Measurements from ENCODE around the gene GLRX. TPM values are rescaled to one million over a fixed set of nuclear protein-coding genes. Genes with fewer than 3 reads are reported as not detected.

The GLRX gene
- 133 and 258 TPM in 2 replicates for total RNA-seq

GRCh38 chr5:95822542-95823181, at the start of gene GLRX:
GLRX (minus strand) TSS chr5:95822726; CDS start chr5:95822662, 64 bp downstream.

Other genes starting within 250 kb of the GLRX start
- gene GPR150, start 202.6 kb downstream of the GLRX start, total RNA-seq, result 0.20 and 0.31 TPM in 2 replicates
- 0.78 and 0.81 TPM in 2 replicates for gene RFESD, start 175.9 kb downstream of the GLRX start, total RNA-seq
- gene SPATA9, start 139.7 kb downstream of the GLRX start, total RNA-seq, result not detected in 2 replicates
- gene RHOBTB3, start 91.4 kb downstream of the GLRX start, total RNA-seq, result 102 and 110 TPM in 2 replicates
- gene ELL2, start 139.1 kb upstream of the GLRX start, total RNA-seq, result 46.6 and 49.9 TPM in 2 replicates

Data from cardiac ventricle fibroblast (primary cell).